Colon (tissue), 2 donors: ENCODE measurements around the gene KCNQ1.

Experiments used
- FAIRE-seq: peaks from 2 replicates; lab custom pipeline; 2012; peaks lifted over from hg19 to GRCh38; lab: Jason Lieb, UNC
- donor health status: control.
- donor health status: control.

KCNQ1 gene

DNA sequence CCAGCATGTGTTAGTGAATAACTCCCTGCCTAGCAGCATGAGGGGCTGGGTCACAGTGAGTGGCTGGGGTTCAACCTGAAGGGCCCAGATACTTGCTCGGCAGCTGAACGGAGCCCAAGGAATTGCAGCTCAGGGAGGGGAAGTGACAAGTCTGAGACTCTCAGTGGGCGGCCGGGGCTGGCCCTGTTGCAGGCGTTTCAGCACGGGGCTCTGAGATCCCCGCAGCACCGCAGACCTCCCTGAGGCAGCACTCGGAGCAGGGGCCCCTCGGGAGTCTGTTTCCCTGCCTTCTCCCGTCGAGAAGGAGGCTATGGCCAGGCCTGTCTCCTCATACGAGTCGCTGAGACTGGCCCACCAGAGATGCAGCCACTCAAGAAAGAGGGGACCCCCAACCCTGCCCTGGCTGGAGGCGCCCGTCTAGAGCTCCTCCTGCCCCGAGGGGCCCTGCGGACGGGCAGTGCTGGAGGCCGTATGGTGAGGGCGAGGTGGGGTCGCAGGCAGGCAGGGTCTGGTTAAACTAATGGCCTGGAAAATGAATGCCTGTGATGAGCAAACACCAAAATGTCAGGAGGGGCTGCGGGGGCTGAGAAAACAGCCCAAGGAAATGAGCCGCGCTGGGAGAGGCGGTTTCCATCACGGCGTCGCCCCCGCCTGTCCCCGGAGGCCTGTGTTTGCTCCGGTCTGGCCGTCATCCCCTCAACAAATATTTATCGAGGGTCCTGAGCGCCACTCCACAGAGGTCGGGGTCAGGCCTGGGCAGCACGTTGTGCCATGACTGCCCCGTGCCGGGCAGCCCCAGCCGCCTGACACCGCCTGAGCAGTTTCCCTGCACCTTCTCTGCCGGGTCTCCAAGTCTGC lies 35.0 kb upstream of the KCNQ1 start:
- FAIRE-seq = no peak

GRCh38 chr11:2410616-2411015 lies 34.2 kb upstream of the KCNQ1 start:
- FAIRE-seq = no peak

- FAIRE-seq = no peak
Measured at GRCh38 chr11:2411446-2412305, 33.1 kb upstream of the KCNQ1 start.

- no peak for FAIRE-seq
Measured at GRCh38 chr11:2412323-2412722, 32.5 kb upstream of the KCNQ1 start.

DNA sequence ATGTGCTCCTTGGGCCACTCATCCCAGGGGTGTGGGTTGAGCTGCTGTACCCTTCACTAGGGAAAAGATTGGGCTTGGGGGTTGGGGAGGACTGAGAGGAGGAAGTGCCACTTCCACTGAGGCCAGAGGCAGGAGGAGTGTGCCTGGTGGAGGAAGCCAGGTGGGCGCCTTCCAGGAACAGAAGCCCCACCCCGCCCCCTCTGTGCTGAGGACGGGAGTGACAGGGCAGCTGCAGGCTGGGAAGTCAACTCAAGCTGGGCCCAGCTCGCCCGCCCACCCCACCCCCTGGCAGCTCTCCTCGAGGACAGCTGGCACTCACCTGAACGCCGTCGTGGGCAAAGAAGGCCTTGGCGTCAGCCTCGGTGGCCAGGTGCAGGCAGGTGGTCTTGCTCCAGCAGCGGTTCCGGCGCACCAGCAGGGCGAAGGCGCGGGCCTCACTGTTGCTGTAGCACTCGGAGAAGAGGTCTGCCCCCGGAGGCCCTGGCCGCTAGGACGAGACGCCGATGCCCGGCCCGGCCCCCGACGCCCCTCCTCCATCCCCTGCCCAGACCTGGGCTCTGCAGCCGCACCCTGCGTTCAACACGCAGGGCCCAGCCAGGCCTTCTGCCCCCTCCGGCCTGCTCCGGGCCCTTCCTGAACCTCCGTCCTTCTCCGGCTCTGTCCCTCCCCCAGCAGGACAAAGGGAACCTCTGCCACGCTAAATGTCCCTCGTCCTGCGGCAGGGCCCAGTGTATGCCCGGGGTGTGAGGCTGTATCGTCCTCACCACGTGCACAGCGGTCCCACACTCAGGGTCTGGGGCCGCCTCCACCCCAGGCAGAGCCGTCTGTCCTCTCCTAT lies 30.8 kb upstream of the KCNQ1 start:
- FAIRE-seq = no peak

- no peak for FAIRE-seq
Measured at GRCh38 chr11:2414616-2415015, 30.2 kb upstream of the KCNQ1 start.

DNA sequence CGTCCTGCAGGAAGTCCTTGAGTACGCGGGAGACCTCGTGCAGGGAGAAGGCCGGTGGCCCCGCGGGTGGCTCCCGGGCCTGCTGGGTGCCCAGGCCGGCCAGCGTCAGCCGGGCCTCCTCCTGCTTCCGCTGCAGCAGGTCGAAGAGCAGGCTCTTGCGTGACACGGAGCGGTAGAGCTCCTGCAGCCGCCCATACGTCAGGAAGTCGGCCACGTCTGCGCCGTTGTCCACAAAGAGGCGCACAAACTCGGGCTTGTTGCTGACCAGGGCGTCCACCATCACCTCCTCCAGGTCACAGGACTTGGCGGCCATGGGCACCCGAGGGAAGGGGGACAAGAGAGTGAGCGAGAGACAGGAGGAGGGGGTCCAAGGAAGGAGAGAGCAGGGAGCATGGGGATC lies 29.6 kb upstream of the KCNQ1 start:
- FAIRE-seq = no peak

GRCh38 chr11:2415601-2416380 lies 29.0 kb upstream of the KCNQ1 start:
- FAIRE-seq = no peak

GRCh38 chr11:2416765-2417164 lies 28.0 kb upstream of the KCNQ1 start:
- FAIRE-seq = no peak

- FAIRE-seq = no peak
Measured at GRCh38 chr11:2417856-2418692, 26.7 kb upstream of the KCNQ1 start.

- no peak for FAIRE-seq
Measured at GRCh38 chr11:2418693-2419360, 26.0 kb upstream of the KCNQ1 start.

DNA sequence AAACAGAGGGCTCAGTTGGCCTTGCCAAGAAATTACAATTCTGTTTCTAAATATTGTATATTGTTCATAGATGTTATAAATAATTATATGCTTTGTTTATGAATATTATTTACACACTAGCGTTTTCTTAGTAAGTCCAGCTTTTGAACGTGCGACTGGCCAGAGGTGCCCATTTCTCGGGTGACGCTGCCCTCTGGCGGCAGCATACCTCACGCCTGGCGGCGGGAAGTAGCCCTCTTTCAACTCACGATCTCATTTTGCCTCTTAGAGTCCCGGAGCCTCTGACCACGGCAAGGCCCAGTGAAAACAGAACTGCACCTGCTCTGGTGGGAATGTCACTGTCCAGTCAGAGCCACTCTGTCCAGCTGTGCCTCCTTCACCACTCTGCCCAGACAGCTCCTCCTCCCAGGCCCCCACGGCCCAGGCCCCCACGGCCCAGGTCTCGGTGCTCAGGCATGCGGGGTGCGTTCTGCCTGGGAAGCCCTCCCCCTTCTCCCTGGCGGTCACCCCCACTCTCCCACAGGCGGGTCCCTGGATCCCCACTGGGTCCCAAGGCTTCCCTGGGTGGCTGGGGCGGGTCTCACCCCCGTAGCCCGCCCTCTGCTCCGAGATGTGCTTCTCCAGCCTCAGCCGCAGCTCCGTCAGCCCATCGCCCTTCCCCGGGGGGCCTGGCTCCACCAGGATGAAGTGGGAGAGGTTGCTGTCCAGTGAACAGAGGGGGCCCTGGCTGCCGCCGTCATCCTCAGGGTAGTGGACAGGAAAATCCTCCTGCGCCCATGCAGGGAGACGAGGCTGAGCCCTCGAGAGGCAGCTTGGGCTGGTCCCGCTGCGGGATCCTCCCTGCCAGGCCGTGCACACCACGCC lies 24.9 kb upstream of the KCNQ1 start:
- no peak for FAIRE-seq

DNA sequence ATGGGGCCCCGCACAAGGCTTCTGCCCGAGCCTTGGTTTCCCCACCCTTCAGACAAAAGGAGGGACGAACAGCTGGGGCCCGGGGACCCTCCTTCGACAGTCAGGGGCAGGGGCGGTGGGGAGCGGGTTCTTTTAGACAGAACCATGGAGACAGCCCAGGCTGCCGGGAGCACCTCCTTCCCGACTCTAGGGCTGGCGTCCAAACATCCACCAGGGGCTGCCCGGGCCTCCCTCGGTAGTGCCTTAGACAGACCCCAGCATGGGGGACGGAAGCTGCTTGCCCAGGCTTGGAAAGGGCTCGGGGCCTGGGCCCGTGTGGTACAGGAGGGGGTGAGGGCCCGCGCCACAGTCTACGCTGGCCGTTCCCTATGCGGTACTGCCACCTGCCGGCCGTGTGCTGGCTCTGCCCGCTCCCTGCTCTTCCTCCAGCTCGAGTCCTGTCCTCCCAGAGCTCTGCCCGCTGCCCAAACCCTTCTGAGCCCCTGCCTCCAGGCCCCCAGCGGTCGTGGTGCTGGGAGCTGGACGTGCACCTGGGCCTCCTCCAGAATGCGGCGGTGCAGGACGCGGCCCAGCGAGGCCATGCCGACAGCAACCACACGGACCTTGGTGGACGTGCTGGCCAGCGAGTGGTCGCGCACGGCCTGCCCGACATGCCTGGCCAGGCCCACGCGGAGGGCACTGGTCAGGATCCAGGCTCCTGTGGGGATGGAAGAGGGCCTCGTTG lies 24.1 kb upstream of the KCNQ1 start:
- FAIRE-seq = no peak

DNA sequence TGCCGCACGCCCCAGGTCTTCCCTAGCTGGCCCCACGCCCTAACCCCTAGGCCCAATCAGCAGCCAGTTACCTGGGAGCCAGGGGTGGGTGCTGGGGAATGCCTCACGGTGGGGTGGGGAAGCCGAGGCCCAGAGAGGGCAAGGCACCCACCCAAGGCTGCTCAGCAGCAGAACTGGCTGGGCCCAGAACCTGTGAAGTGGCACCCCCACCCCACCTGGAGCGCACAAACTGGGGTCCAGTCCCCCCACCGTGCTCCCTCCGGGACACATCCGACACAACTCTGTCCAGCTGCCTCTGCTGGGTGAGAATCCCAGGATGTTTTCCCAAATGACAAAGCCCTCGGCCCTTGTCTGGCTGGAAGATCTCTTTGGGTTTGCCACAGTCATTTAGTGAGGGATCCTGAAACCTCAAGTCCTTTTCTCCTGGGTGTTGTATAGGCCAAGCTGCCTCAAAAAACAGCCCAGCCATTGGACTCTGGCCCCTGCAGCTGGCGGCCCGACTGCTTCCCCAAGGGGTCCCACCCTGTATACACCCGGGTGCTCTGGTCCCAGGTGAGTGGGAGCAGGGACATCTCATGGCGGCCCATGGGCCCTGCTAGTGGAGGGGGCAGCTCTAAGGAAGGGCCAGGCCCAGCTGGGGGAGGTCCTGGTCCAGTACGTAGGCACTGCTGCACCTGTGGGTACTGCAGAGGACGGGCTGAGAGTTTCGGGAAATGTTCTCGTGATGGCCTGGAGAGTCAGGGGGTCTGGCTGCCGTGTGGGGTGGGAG lies 23.4 kb upstream of the KCNQ1 start:
- no peak for FAIRE-seq

GRCh38 chr11:2421996-2422395 lies 22.8 kb upstream of the KCNQ1 start:
- no peak for FAIRE-seq

DNA sequence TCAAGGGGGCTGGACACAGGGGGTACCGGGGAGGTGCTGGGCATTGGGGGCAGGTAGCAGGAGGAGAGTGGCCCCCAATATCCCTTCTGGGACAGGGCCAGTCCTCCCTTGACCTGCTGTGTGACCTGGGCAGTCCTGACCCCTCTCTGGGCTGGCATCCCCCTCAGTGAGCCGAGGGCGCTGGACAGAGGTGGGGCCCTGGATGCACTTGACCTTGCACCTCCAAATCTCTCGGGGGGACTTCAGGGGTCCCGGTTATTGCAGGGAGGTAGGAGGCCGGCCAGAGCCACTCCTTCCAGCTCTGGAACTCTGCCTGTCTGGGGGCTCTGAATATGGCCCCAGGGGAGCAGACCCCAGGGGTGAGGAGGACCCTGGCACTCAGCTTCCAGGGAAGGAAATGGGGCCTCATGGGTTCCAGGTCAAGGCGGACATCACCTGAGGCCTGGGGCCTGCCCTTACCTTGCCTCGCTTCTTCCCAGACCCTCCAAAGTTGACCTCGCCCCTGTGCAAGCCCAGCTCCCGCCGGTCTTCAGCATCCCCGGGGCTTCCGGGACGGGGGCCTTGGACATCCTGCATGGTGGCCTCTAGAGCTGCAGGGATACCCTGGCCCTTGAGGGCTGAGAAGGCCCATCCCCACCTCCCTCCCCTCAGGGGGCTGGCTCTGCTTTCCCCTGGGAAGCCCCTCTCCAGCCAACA lies 22.2 kb upstream of the KCNQ1 start:
- no peak for FAIRE-seq
